Ovary (tissue), 3 donors: ENCODE results near the gene SACM1L.

Experiments
- CTCF ChIP-seq, 3 donors: fragments of 450-650 bp in 2 of 3; fragments of 200-600 bp in 1 of 3; IDR thresholded peaks; one replicate each; pipeline versions ENCODE4 v1.5.1 to v1.8.0; 2016 to 2022; ENCODE audit warnings: antibody characterized with exemption in 3 of 3, mild to moderate bottlenecking in 1 of 3
- EP300 ChIP-seq: sonication (generic); formaldehyde crosslinking; IDR thresholded peaks from one replicate; pipeline ENCODE4 v1.6.1; 2017; ENCODE audit warnings: antibody characterized with exemption
- POLR2A ChIP-seq: fragments of 450-650 bp; IDR thresholded peaks from one replicate; pipeline ENCODE4 v1.6.1; 2017; ENCODE audit warnings: antibody characterized with exemption, mild to moderate bottlenecking, moderate library complexity
- donor health status: DM: no; HTN: no; CAD: no.

DNA sequence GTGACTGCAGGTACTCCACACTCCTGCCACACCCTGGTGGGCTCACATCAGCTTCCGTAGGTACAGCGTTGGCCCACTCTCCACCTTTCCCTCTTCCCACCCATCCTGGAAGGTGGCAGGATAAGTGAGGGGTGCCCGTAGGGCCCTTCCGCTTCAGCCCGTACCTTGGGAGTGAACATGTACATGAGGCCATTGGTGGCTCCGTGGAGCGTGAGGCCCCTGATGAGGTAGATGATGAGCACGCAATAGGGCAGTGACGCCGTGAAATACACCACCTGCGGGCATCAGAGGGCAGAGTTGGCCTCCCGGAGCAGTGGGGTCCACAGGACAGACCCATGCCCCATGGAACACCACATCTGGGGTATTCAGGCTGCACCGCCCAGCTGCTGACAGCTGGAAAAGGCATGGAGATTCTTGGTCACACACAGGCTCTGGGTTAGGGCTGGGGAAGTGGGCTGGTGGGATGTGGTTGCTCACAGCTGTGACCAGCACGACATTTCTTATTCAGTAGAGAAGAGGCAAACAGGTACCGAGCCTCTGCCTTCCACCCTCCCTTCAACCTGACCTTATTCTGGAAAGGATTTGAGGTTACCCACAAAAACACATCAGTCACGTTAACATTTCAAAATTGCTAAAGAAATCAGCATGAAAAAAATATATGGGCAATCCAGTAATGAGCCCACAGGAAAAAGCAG, 83.3 kb downstream of the SACM1L start:
- no peak for TF ChIP-seq CTCF (IDR thresholded peaks at IDR 0.05)
- TF ChIP-seq POLR2A, result no peak
- no peak for TF ChIP-seq EP300
